GM23338 (cell line): Measurements from ENCODE around the gene GTF2H2C_2.
"Not testable (repeated sequence)": the region's sequence is repeated elsewhere in the genome, so short reads cannot be mapped to it uniquely, and the experiment has no call there.

Source experiments
- CREB1 ChIP-seq: fragments of 250-450 bp; sonication (Bioruptor Pico); IDR thresholded peaks from 2 replicates; pipeline ENCODE4 v1.5.0; 2020; ENCODE audit warnings: low read depth, mild to moderate bottlenecking, moderate library complexity
- EZH2phosphoT487 ChIP-seq: fragments of 200-600 bp; sonication (generic); IDR thresholded peaks from one replicate; pipeline ENCODE4 v1.8.1; 2018; ENCODE audit warnings: antibody characterized with exemption; ENCODE audit not compliant: unreplicated experiment
- POLR2AphosphoS5 ChIP-seq: IDR thresholded peaks from 2 replicates; pipeline ENCODE4 v1.6.1; 2016; ENCODE audit warnings: antibody characterized with exemption, low read depth
- TF ChIP-seq, protein P1 (sequence below), 2 experiments: fragments of 200-600 bp in 1 of 2; sonication (generic) in 1 of 2; conservative IDR thresholded peaks; 2 replicates each; pipeline versions ENCODE4 v1.5.1 to v1.6.1; 2016 to 2017; ENCODE audit warnings: antibody characterized with exemption in 2 of 2, low read depth in 2 of 2, mild to moderate bottlenecking in 2 of 2, moderate library complexity in 1 of 2

DNA sequence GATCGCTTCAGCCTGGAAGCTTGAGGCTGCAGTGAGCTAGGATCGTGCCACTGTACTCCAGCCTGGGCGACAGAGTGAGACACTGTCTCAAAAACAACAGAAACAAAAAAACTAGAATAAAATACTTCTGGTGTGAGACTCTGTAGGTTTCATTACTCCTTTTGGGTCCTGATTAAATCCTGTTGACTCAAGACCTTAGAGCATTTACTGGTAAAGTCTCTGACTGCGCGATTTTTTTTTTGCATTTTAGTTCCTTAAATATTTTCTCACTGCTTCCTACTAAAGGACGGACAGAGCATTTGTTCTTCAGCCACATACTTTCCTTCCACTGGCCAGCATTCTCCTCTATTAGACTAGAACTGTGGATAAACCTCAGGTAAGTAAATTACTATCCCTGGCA lies 46.8 kb downstream of the GTF2H2C_2 start:
- TF ChIP-seq, protein P1, sequence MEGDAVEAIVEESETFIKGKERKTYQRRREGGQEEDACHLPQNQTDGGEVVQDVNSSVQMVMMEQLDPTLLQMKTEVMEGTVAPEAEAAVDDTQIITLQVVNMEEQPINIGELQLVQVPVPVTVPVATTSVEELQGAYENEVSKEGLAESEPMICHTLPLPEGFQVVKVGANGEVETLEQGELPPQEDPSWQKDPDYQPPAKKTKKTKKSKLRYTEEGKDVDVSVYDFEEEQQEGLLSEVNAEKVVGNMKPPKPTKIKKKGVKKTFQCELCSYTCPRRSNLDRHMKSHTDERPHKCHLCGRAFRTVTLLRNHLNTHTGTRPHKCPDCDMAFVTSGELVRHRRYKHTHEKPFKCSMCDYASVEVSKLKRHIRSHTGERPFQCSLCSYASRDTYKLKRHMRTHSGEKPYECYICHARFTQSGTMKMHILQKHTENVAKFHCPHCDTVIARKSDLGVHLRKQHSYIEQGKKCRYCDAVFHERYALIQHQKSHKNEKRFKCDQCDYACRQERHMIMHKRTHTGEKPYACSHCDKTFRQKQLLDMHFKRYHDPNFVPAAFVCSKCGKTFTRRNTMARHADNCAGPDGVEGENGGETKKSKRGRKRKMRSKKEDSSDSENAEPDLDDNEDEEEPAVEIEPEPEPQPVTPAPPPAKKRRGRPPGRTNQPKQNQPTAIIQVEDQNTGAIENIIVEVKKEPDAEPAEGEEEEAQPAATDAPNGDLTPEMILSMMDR (conservative IDR thresholded peaks at IDR 0.05; ENCODE audit: low read depth in 2 of 2) = not testable (repeated sequence)
- TF ChIP-seq EZH2phosphoT487; POLR2AphosphoS5; CREB1 (CRISPR knock-in tag): not testable (repeated sequence)
